Measurements from ENCODE around the gene TLR8.

GRCh38 chrX:12967711-12968465 is 61.5 kb downstream of the TLR8 start:
- no peak for TF ChIP-seq CTCF (IDR thresholded peaks at IDR 0.05)
- no peak for TF ChIP-seq POLR2A (IDR thresholded peaks at IDR 0.05)

Data from body of pancreas (tissue), 4 donors.